Brain microvascular endothelial cell (primary cell): ENCODE data around the gene S1PR2.

ENCODE experiments used
- DNase-seq: peaks from one replicate; pipeline ENCODE4 v3.0.0-alpha.2; 2020
- H3K27ac ChIP-seq: fragments of 250-450 bp; sonication (Bioruptor Pico); 2 replicates; pipeline ENCODE4 v1.5.1; 2020; ENCODE audit warnings: mild to moderate bottlenecking, moderate library complexity
- H3K27me3 ChIP-seq: fragments of 250-450 bp; sonication (Bioruptor Pico); replicated peaks from 2 replicates; pipeline ENCODE4 v1.5.1; 2020; ENCODE audit warnings: mild to moderate bottlenecking
- H3K36me3 ChIP-seq: fragments of 250-450 bp; sonication (Bioruptor Pico); replicated peaks from 2 replicates; pipeline ENCODE4 v1.5.1; 2020; ENCODE audit warnings: mild to moderate bottlenecking
- H3K4me3 ChIP-seq: 2 replicates; pipeline ENCODE4 v1.5.1; 2011; ENCODE audit warnings: low read depth, mild to moderate bottlenecking, control low read depth, low read length, moderate library complexity
- CTCF ChIP-seq: IDR thresholded peaks from 2 replicates; pipeline ENCODE4 v1.5.1; 2011; ENCODE audit warnings: low read depth, mild to moderate bottlenecking, moderate library complexity, low read length, control low read depth, inconsistent platforms; ENCODE audit errors: missing control alignments
- in situ Hi-C: cut with HindIII; loops from 2 replicates; pipeline ENCODE4 v1.10.0; 2017; ENCODE audit warnings: low sequenced_read_pairs, low pct_ligation_motif_present

S1PR2 gene

GRCh38 chr19:10195199-10195519, 36.0 kb downstream of the S1PR2 start:
- in situ Hi-C loops = no loop called here
- H3K27me3 ChIP-seq = no peaks in the 10 kb centered on the region
- H3K4me3 ChIP-seq = peak overlapping the region; percentile 87
- no peaks in the 10 kb centered on the region for H3K36me3 ChIP-seq
- no peak for TF ChIP-seq CTCF
- no peak for DNase-seq
- no peak overlapping the region for H3K27ac ChIP-seq

- TF ChIP-seq CTCF = no peak
- in situ Hi-C loops = no loop called here
- peak; percentile 94 for DNase-seq
- Histone ChIP-seq H3K36me3 (no peaks in the 10 kb centered on the region), H3K27me3 (no peaks in the 10 kb centered on the region), H3K27ac (peak within 1 kb of the TSS; percentile 46), H3K4me3 (peak within 1 kb of the TSS; percentile 87)
Observed at GRCh38 chr19:10194500-10195198, 36.5 kb downstream of the S1PR2 start, which contains the start of gene DNMT1. Gene DNMT1, minus strand, starts transcription at chr19:10194953. Its CDS starts 54 bp downstream, at chr19:10194899.

- Histone ChIP-seq H3K4me3 (peak overlapping the region; percentile 87), H3K27ac (peak overlapping the region; percentile 46), H3K27me3 (no peaks in the 10 kb centered on the region), H3K36me3 (no peaks in the 10 kb centered on the region)
- no peak for TF ChIP-seq CTCF
- in situ Hi-C loops = no loop called here
- DNase-seq = peak; percentile 31
Observed at GRCh38 chr19:10193790-10194499, 37.2 kb downstream of the S1PR2 start.

GRCh38 chr19:10192922-10193321, 38.2 kb downstream of the S1PR2 start:
- Histone ChIP-seq H3K27ac (no peak overlapping the region), H3K36me3 (no peaks in the 10 kb centered on the region), H3K4me3 (no peak overlapping the region), H3K27me3 (no peaks in the 10 kb centered on the region)
- in situ Hi-C loops = no loop called here
- no peak for TF ChIP-seq CTCF
- no peak for DNase-seq

GRCh38 chr19:10191347-10191746, 39.8 kb downstream of the S1PR2 start:
- in situ Hi-C loops = no loop called here
- Histone ChIP-seq H3K4me3 (no peak overlapping the region), H3K36me3 (peaks cover 4% of the 10 kb centered on the region), H3K27me3 (no peaks in the 10 kb centered on the region), H3K27ac (no peak overlapping the region)
- no peak for TF ChIP-seq CTCF
- peak; percentile 36 for DNase-seq
